ENCODE data around the gene ZP3.
"Not testable (repeated sequence)": the region's sequence is repeated elsewhere in the genome, so short reads cannot be mapped to it uniquely, and the experiment has no call there.

Gene ZP3

GRCh38 chr7:76487969-76488368 is 63.2 kb downstream of the ZP3 start:
- DNase-seq = not testable (repeated sequence)
